Measurements from ENCODE around the gene POU6F2.

The POU6F2 gene

GRCh38 chr7:39069896-39070881, 92.5 kb downstream of the POU6F2 start:
- ATAC-seq (no peak), DNase-seq (no peak)

- no peak for ATAC-seq
Measured at GRCh38 chr7:39071116-39071515, 93.4 kb downstream of the POU6F2 start.

GRCh38 chr7:39073432-39073831, 95.7 kb downstream of the POU6F2 start:
- ATAC-seq (no peak), DNase-seq (no peak)

More at GRCh38 chr7:39071116-39071515, 93.4 kb downstream of the POU6F2 start:
- DNase-seq: no peak

- DNase-seq (no peak), ATAC-seq (no peak)
Measured at GRCh38 chr7:39075210-39075609, 97.5 kb downstream of the POU6F2 start.

GRCh38 chr7:39083781-39084180, 106.1 kb downstream of the POU6F2 start:
- DNase-seq (no peak), ATAC-seq (no peak)

GRCh38 chr7:39084349-39084748, 106.6 kb downstream of the POU6F2 start:
- DNase-seq (no peak), ATAC-seq (no peak)

- ATAC-seq (no peak), DNase-seq (no peak)
Measured at GRCh38 chr7:39085189-39085588, 107.5 kb downstream of the POU6F2 start.

- ATAC-seq (no peak), DNase-seq (no peak)
Measured at GRCh38 chr7:39085590-39086049, 107.9 kb downstream of the POU6F2 start.

GRCh38 chr7:39086638-39087360, 109.1 kb downstream of the POU6F2 start:
- ATAC-seq (no peak), DNase-seq (no peak)

GRCh38 chr7:39088730-39089593, 111.3 kb downstream of the POU6F2 start:
- no peak for ATAC-seq
- DNase-seq: no peak

- ATAC-seq (no peak), DNase-seq (no peak)
Measured at GRCh38 chr7:39091145-39091544, 113.4 kb downstream of the POU6F2 start.

- ATAC-seq: no peak
- no peak for DNase-seq
Measured at GRCh38 chr7:39091774-39092173, 114.1 kb downstream of the POU6F2 start.

GRCh38 chr7:39094731-39095130, 117.0 kb downstream of the POU6F2 start:
- no peak for ATAC-seq
- no peak for DNase-seq

- ATAC-seq (no peak), DNase-seq (no peak)
Measured at GRCh38 chr7:39095875-39096619, 118.3 kb downstream of the POU6F2 start.

GRCh38 chr7:39098506-39098905, 120.8 kb downstream of the POU6F2 start:
- ATAC-seq (no peak), DNase-seq (no peak)

- DNase-seq (no peak), ATAC-seq (peak; percentile 40)
Measured at GRCh38 chr7:39099146-39099545, 121.4 kb downstream of the POU6F2 start.

- ATAC-seq (no peak), DNase-seq (no peak)
Measured at GRCh38 chr7:39100270-39100669, 122.6 kb downstream of the POU6F2 start.

GRCh38 chr7:39102234-39102633, 124.5 kb downstream of the POU6F2 start:
- DNase-seq: no peak
- no peak for ATAC-seq

- ATAC-seq: no peak
Measured at GRCh38 chr7:39105720-39106119, 128.0 kb downstream of the POU6F2 start.

GRCh38 chr7:39125846-39126245, 148.1 kb downstream of the POU6F2 start:
- ATAC-seq (no peak), DNase-seq (no peak)

More at GRCh38 chr7:39105720-39106119, 128.0 kb downstream of the POU6F2 start:
- no peak for DNase-seq

GRCh38 chr7:39127058-39127457, 149.3 kb downstream of the POU6F2 start:
- DNase-seq: no peak
- no peak for ATAC-seq

Data from stimulated activated naive CD8-positive, alpha-beta T cell treated with anti-CD3 and anti-CD28 coated beads, Interleukin-15, Interleukin-2, amounts not matched to agents 100 U/mL and 50 U/mL, for 24 hours (primary cell).